Liver (tissue), 9 donors: ENCODE measurements around the gene TBX1. TPM values are rescaled to one million over a fixed set of nuclear protein-coding genes. Genes with fewer than 3 reads are reported as not detected.

Experiments used
- DNase-seq: peaks from one replicate; pipeline ENCODE4 v3.0.0-alpha.2; 2017; ENCODE audit warnings: low spot score
- H3K27ac ChIP-seq, 2 donors: one replicate each; pipeline ENCODE4 v1.7.0; 2013; ENCODE audit warnings: inconsistent platforms in 2 of 2, low read length in 2 of 2, control low read depth in 1 of 2, low read depth in 1 of 2, mild to moderate bottlenecking in 1 of 2
- H3K27me3 ChIP-seq, 4 donors: one replicate each; pipeline versions ENCODE4 v1.6.1 to v1.7.0; 2013; ENCODE audit warnings: low read length in 3 of 4, inconsistent platforms in 1 of 4, mild to moderate bottlenecking in 1 of 4, moderate library complexity in 1 of 4; ENCODE audit not compliant: control insufficient read depth in 4 of 4, insufficient read depth in 4 of 4
- H3K36me3 ChIP-seq, 4 donors: one replicate each; pipeline versions ENCODE4 v1.6.1 to v1.7.0; 2013; ENCODE audit warnings: low read length in 3 of 4, mild to moderate bottlenecking in 3 of 4, low read depth in 1 of 4, moderate library complexity in 1 of 4; ENCODE audit not compliant: control insufficient read depth in 4 of 4, insufficient read depth in 3 of 4
- H3K4me1 ChIP-seq, 4 donors: one replicate each; pipeline versions ENCODE4 v1.6.1 to v1.7.0; 2013; ENCODE audit warnings: low read length in 3 of 4, mild to moderate bottlenecking in 3 of 4, moderate library complexity in 1 of 4; ENCODE audit not compliant: control insufficient read depth in 4 of 4, insufficient read depth in 4 of 4
- H3K4me3 ChIP-seq, 3 donors: one replicate each; pipeline versions ENCODE4 v1.6.1 to v1.7.0; 2013; ENCODE audit warnings: low read length in 3 of 3, control low read depth in 1 of 3, low read depth in 1 of 3, mild to moderate bottlenecking in 1 of 3
- H3K9ac ChIP-seq, 2 donors: one replicate each; pipeline ENCODE4 v1.7.0; 2013; ENCODE audit warnings: low read length in 2 of 2, mild to moderate bottlenecking in 2 of 2, moderate library complexity in 2 of 2, control low read depth in 1 of 2, low read depth in 1 of 2
- H3K9me3 ChIP-seq, 4 donors: one replicate each; pipeline versions ENCODE4 v1.6.1 to v1.7.0; 2013; ENCODE audit warnings: low read length in 3 of 4; ENCODE audit not compliant: control insufficient read depth in 4 of 4
- ATF3 ChIP-seq: IDR thresholded peaks from 2 replicates; pipeline ENCODE4 v1.6.1; 2016; ENCODE audit warnings: antibody characterized with exemption
- EGR1 ChIP-seq, 2 donors: IDR thresholded peaks; 2 replicates each; pipeline ENCODE4 v1.6.1; 2016 to 2018; ENCODE audit warnings: antibody characterized with exemption in 2 of 2, low read depth in 2 of 2
- FOXA1 ChIP-seq: IDR thresholded peaks from 2 replicates; pipeline ENCODE4 v1.6.1; 2016; ENCODE audit warnings: antibody characterized with exemption
- FOXA2 ChIP-seq: IDR thresholded peaks from 2 replicates; pipeline ENCODE4 v1.6.1; 2016; ENCODE audit warnings: antibody characterized with exemption
- GABPA ChIP-seq, 2 donors: IDR thresholded peaks in 1 of 2; conservative IDR thresholded peaks in 1 of 2; 2 replicates each; pipeline ENCODE4 v1.6.1; 2016; ENCODE audit warnings: antibody characterized with exemption in 2 of 2, mild to moderate bottlenecking in 1 of 2, moderate library complexity in 1 of 2
- HNF4A ChIP-seq, 2 donors: conservative IDR thresholded peaks; 2 replicates each; pipeline ENCODE4 v1.6.1; 2016; ENCODE audit warnings: antibody characterized with exemption in 2 of 2, mild to moderate bottlenecking in 2 of 2
- HNF4G ChIP-seq: IDR thresholded peaks from 2 replicates; pipeline ENCODE4 v1.6.1; 2016; ENCODE audit warnings: antibody characterized with exemption
- JUND ChIP-seq, 2 donors: IDR thresholded peaks; 2 replicates each; pipeline ENCODE4 v1.6.1; 2016; ENCODE audit warnings: antibody characterized with exemption in 2 of 2
- NR2F2 ChIP-seq: IDR thresholded peaks from 2 replicates; pipeline ENCODE4 v1.6.1; 2016; ENCODE audit warnings: antibody characterized with exemption
- RAD21 ChIP-seq, 2 donors: IDR thresholded peaks; 2 replicates each; pipeline ENCODE4 v1.6.1; 2016; ENCODE audit warnings: antibody characterized with exemption in 2 of 2, mild to moderate bottlenecking in 2 of 2
- REST ChIP-seq: IDR thresholded peaks from 2 replicates; pipeline ENCODE4 v1.6.1; 2016; ENCODE audit warnings: antibody characterized with exemption, mild to moderate bottlenecking
- RXRA ChIP-seq, 2 donors: IDR thresholded peaks; 2 replicates each; pipeline ENCODE4 v1.6.1; 2017 to 2018; ENCODE audit warnings: antibody characterized with exemption in 2 of 2, mild to moderate bottlenecking in 1 of 2
- SP1 ChIP-seq: IDR thresholded peaks from 2 replicates; pipeline ENCODE4 v1.6.1; 2018; ENCODE audit warnings: antibody characterized with exemption, mild to moderate bottlenecking
- TAF1 ChIP-seq: conservative IDR thresholded peaks from 2 replicates; pipeline ENCODE4 v1.6.1; 2016; ENCODE audit warnings: antibody characterized with exemption, mild to moderate bottlenecking
- YY1 ChIP-seq: IDR thresholded peaks from 2 replicates; pipeline ENCODE4 v1.6.1; 2016; ENCODE audit warnings: antibody characterized with exemption, mild to moderate bottlenecking
- WGBS: extraction: QIAGEN DNeasy Blood & Tissue Kit; methylation state at CpG from one replicate; pipeline ENCODE4 v1.1.7; 2013; 5-methylcytosine and 5-hydroxymethylcytosine counted together
- polyA plus RNA-seq, 2 donors: library from polyadenylated mRNA; stranded (reverse) in 1 of 2; unstranded in 1 of 2; fragments of 200-250 nt in 1 of 2; fragments of >200 nt in 1 of 2; fragmentation: Nextera tagmentation in 1 of 2; extraction: Ambion mirVana in 1 of 2; gene quantifications; one replicate each; pipeline versions ENCODE4 v1.2.1 to v1.2.3, GENCODE V29; 2013 to 2015
- total RNA-seq, 2 donors: library from RNA; depleted of rRNA; stranded (reverse); fragments of >200 nt; gene quantifications; one replicate each; pipeline ENCODE4 v1.2.3, GENCODE V29; 2014
- TF ChIP-seq, protein P1 (sequence below): IDR thresholded peaks from 2 replicates; pipeline ENCODE4 v1.6.1; 2016; ENCODE audit warnings: antibody characterized with exemption
- TF ChIP-seq, protein P2 (sequence below): IDR thresholded peaks from 2 replicates; pipeline ENCODE4 v1.6.1; 2016; ENCODE audit warnings: antibody characterized with exemption
- TF ChIP-seq, protein P3 (sequence below): fragments of 150-350 bp; IDR thresholded peaks from 2 replicates; pipeline ENCODE4 v1.5.1; 2017; ENCODE audit warnings: improper control_type of control experiment, low read depth, low read length; ENCODE audit not compliant: missing input control
- donor health status: healthy.
- donor health status: healthy.
- donor health status: healthy.
- donor health status: healthy.
- donor health status: healthy.

TBX1 gene
- total and polyA plus RNA-seq, 4 donors = 0.17 to 0.18 TPM; not detected in 2

GRCh38 chr22:19769393-19769715 is 8.8 kb downstream of the TBX1 start:
- 93% methylated on average over 12 of the region's 12 CpGs for WGBS
- Histone ChIP-seq H3K4me1 (peaks cover 0 to 29% (median 5%) of the 10 kb centered on the region in 4 donors), H3K27me3 (peaks cover 5 to 9% (median 8%) of the 10 kb centered on the region in 4 donors), H3K36me3 (peaks cover 0 to 1% (median 0%) of the 10 kb centered on the region in 4 donors), H3K9ac (no peak overlapping the region), H3K9me3 (no peaks in the 10 kb centered on the region), H3K27ac (no peak overlapping the region), H3K4me3 (no peak overlapping the region)
- TF ChIP-seq NR2F2 (no peak), HNF4G (no peak), RXRA (IDR thresholded peaks at IDR 0.05) (no peak), FOXA2 (no peak), EGR1 (IDR thresholded peaks at IDR 0.05; ENCODE audit: low read depth in 2 of 2) (no peak), YY1 (no peak), ATF3 (no peak), RAD21 (IDR thresholded peaks at IDR 0.05) (no peak), REST (no peak)
- TF ChIP-seq, protein P1, sequence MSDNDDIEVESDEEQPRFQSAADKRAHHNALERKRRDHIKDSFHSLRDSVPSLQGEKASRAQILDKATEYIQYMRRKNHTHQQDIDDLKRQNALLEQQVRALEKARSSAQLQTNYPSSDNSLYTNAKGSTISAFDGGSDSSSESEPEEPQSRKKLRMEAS = no peak
- no peak for DNase-seq

GRCh38 chr22:19770349-19771220 is 10.0 kb downstream of the TBX1 start:
- no peak for DNase-seq
- Histone ChIP-seq H3K4me1 (peaks cover 0 to 27% (median 4%) of the 10 kb centered on the region in 4 donors), H3K9me3 (no peaks in the 10 kb centered on the region), H3K27me3 (peaks cover 2 to 9% (median 6%) of the 10 kb centered on the region in 4 donors), H3K4me3 (no peak overlapping the region), H3K9ac (no peak overlapping the region), H3K27ac (no peak overlapping the region), H3K36me3 (peaks cover 0 to 1% (median 0%) of the 10 kb centered on the region in 4 donors)
- 74% methylated on average over 25 of the region's 25 CpGs for WGBS
- TF ChIP-seq ATF3 (no peak), NR2F2 (no peak), EGR1 (IDR thresholded peaks at IDR 0.05; ENCODE audit: low read depth in 2 of 2) (no peak), RXRA (IDR thresholded peaks at IDR 0.05) (no peak), RAD21 (IDR thresholded peaks at IDR 0.05) (no peak), TAF1 (no peak), SP1 (no peak), HNF4A (conservative IDR thresholded peaks at IDR 0.05) (no peak), FOXA2 (no peak), REST (no peak), HNF4G (no peak), FOXA1 (no peak), JUND (IDR thresholded peaks at IDR 0.05) (no peak), GABPA (IDR thresholded peaks at IDR 0.05 in 1 of 2, conservative IDR thresholded peaks at IDR 0.05 in 1 of 2) (no peak), YY1 (no peak)
- TF ChIP-seq, protein P2, sequence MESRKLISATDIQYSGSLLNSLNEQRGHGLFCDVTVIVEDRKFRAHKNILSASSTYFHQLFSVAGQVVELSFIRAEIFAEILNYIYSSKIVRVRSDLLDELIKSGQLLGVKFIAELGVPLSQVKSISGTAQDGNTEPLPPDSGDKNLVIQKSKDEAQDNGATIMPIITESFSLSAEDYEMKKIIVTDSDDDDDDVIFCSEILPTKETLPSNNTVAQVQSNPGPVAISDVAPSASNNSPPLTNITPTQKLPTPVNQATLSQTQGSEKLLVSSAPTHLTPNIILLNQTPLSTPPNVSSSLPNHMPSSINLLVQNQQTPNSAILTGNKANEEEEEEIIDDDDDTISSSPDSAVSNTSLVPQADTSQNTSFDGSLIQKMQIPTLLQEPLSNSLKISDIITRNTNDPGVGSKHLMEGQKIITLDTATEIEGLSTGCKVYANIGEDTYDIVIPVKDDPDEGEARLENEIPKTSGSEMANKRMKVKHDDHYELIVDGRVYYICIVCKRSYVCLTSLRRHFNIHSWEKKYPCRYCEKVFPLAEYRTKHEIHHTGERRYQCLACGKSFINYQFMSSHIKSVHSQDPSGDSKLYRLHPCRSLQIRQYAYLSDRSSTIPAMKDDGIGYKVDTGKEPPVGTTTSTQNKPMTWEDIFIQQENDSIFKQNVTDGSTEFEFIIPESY = no peak
- TF ChIP-seq, protein P3, sequence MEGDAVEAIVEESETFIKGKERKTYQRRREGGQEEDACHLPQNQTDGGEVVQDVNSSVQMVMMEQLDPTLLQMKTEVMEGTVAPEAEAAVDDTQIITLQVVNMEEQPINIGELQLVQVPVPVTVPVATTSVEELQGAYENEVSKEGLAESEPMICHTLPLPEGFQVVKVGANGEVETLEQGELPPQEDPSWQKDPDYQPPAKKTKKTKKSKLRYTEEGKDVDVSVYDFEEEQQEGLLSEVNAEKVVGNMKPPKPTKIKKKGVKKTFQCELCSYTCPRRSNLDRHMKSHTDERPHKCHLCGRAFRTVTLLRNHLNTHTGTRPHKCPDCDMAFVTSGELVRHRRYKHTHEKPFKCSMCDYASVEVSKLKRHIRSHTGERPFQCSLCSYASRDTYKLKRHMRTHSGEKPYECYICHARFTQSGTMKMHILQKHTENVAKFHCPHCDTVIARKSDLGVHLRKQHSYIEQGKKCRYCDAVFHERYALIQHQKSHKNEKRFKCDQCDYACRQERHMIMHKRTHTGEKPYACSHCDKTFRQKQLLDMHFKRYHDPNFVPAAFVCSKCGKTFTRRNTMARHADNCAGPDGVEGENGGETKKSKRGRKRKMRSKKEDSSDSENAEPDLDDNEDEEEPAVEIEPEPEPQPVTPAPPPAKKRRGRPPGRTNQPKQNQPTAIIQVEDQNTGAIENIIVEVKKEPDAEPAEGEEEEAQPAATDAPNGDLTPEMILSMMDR = no peak
- TF ChIP-seq, protein P1 = no peak
